GM13977 (cell line): Measurements from ENCODE around the gene SAMD14.

Source experiments
- DNase-seq: peaks from one replicate; pipeline ENCODE4 v3.0.0; 2012; ENCODE audit warnings: low spot score
- CTCF ChIP-seq: IDR thresholded peaks from 2 replicates; pipeline ENCODE4 v1.5.1; 2012; ENCODE audit warnings: mild to moderate bottlenecking, control low read depth; ENCODE audit not compliant: insufficient read depth; ENCODE audit errors: extremely low read depth, missing control alignments
- in situ Hi-C: fragments of 300-500 bp; cut with MboI; formaldehyde crosslinking; loops from one replicate; pipeline ENCODE4 v1.12.0; 2022; ENCODE audit warnings: low sequenced_read_pairs, low pct_unique_long_range_greater_than_20kb, mixed read lengths, inconsistent platforms; ENCODE audit not compliant: unreplicated experiment

Gene SAMD14

GRCh38 chr17:50100921-50101345, 29.0 kb downstream of the SAMD14 start:
- no peak for DNase-seq
- in situ Hi-C loops = no loop called here
- no peak for TF ChIP-seq CTCF

- no peak for DNase-seq
- TF ChIP-seq CTCF = no peak
- in situ Hi-C loops = no loop called here
Observed at GRCh38 chr17:50100480-50100883, 29.5 kb downstream of the SAMD14 start.

- TF ChIP-seq CTCF = no peak
- DNase-seq = no peak
- in situ Hi-C loops = no loop called here
Observed at GRCh38 chr17:50099003-50099402, 31.0 kb downstream of the SAMD14 start.

- in situ Hi-C loops = no loop called here
- TF ChIP-seq CTCF = no peak
- DNase-seq = no peak
Observed at GRCh38 chr17:50098583-50098982, 31.4 kb downstream of the SAMD14 start.

- TF ChIP-seq CTCF = no peak
- in situ Hi-C loops = no loop called here
- DNase-seq = no peak
Observed at GRCh38 chr17:50097926-50098325, 32.0 kb downstream of the SAMD14 start.

GRCh38 chr17:50097455-50097854, 32.5 kb downstream of the SAMD14 start:
- no peak for TF ChIP-seq CTCF
- no peak for DNase-seq
- in situ Hi-C loops = no loop called here

GRCh38 chr17:50096758-50097157, 33.2 kb downstream of the SAMD14 start:
- in situ Hi-C loops = no loop called here
- no peak for TF ChIP-seq CTCF
- no peak for DNase-seq
